ENCODE results near the gene TWIST2.

GRCh38 chr2:238940806-238941205 is 92.9 kb downstream of the TWIST2 start:
- TF ChIP-seq POLR2AphosphoS5 (IDR thresholded peaks at IDR 0.05) = no peak
- no peak for TF ChIP-seq CTCF (IDR thresholded peaks at IDR 0.05)

All from prostate gland (tissue), 2 donors.